ENCODE results near the gene TXNDC17. TPM values are rescaled to one million over a fixed set of nuclear protein-coding genes. Genes with fewer than 3 reads are reported as not detected.

TXNDC17 gene
- total and polyA plus RNA-seq, 2 of the 8 experiments (the other 6 are each of a cell fraction or from before 2014, with no cell fraction given) = 182 to 410 TPM

GRCh38 chr17:6651919-6652452, 11.1 kb downstream of the TXNDC17 start (continued):
- TF ChIP-seq KDM1A (IDR thresholded peaks at IDR 0.05; ENCODE audit: borderline replicate concordance, low read length) (peak; percentile 80; the same call in 1 of the 2 replicates), TAF1 (IDR thresholded peaks at IDR 0.05; ENCODE audit: low read depth, low read length) (no peak), E2F6 (IDR thresholded peaks at IDR 0.05) (peak; percentile 99)
- TF ChIP-seq, protein P1, sequence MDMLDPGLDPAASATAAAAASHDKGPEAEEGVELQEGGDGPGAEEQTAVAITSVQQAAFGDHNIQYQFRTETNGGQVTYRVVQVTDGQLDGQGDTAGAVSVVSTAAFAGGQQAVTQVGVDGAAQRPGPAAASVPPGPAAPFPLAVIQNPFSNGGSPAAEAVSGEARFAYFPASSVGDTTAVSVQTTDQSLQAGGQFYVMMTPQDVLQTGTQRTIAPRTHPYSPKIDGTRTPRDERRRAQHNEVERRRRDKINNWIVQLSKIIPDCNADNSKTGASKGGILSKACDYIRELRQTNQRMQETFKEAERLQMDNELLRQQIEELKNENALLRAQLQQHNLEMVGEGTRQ (IDR thresholded peaks at IDR 0.05; ENCODE audit: low read length) = no peak
